HG03432 (cell line): ENCODE measurements around the gene VSTM5.
"Not testable (repeated sequence)": the region's sequence is repeated elsewhere in the genome, so short reads cannot be mapped to it uniquely, and the experiment has no call there.

Experiments
- ATAC-seq: cut with Tn5 transposase; IDR thresholded peaks from one replicate; pipeline ENCODE4 v1.9.1; 2021; ENCODE audit warnings: mild to moderate bottlenecking, moderate library complexity; ENCODE audit not compliant: unreplicated experiment

VSTM5 gene

DNA sequence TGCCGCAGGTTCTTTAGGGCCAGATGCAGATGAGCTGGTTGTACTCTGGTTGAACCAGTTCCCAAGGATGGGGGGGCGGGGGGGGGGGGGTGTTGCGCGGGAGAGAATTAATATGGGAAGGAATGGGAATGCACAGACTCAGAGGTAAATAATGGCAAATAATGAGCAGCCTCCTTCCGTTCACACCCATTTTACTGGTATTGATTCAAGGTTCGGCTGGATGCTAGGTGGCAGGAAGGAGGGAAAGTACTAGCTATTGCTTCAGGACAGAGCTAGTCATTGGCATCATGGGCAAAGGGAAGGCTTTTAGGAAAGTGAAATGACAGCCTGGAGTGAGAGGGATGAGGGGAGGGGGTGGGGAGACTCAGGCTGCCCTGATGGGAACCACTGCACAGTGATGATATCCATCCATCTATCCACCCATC is at the start of gene VSTM5:
Gene VSTM5, minus strand, starts transcription at position 25 of the 425 bp plus-strand sequence. CDS start 116 bp downstream, outside the sequence.
- ATAC-seq: no peak

- peak; percentile 60 for ATAC-seq
These were observed 44.9 kb upstream of the VSTM5 start for GRCh38 chr11:93895106-93895862.

GRCh38 chr11:93890391-93891051 is 40.1 kb upstream of the VSTM5 start:
- ATAC-seq: no peak

DNA sequence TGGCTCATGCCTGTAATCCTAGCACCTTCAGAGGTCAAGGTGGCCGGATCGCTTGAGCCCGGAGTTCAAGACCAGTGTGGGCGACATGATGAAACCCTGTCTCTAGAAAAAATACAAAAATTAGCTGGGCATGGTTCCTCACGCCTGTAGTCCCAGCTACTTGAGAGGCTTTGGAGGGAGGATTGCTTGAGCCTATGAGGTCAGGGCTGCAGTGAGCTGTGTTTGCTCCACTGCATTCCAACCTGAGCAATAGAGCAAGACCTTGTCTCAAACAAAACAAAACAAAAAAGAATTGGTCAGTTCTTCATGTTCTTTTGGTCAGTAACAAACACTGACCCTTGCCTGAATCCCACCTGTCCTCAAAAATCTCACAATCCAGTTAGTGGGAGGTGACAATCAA is 36.7 kb upstream of the VSTM5 start:
- no peak for ATAC-seq

DNA sequence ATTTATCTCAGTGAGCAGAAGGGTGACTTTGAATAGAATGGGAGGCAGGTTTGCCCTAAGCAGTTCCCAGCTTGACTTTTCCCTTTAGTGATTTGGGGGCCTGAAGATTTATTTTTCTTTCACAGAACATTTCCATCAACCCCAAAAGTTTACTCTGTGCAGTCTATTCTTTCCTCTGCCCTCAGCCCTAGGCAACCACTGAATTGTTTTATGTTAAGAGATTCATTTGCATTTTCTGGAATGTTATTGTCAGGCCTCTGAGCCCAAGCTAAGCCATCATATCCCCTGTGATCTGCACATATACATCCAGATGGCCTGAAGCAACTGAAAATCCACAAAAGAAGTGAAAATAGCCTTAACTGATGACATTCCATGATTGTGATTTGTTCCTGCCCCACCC is 28.7 kb upstream of the VSTM5 start:
- ATAC-seq: not testable (repeated sequence)

- ATAC-seq: no peak
These were observed 25.2 kb upstream of the VSTM5 start for GRCh38 chr11:93875637-93876036.

- ATAC-seq: no peak
These were observed 21.1 kb upstream of the VSTM5 start for GRCh38 chr11:93871526-93871925.

DNA sequence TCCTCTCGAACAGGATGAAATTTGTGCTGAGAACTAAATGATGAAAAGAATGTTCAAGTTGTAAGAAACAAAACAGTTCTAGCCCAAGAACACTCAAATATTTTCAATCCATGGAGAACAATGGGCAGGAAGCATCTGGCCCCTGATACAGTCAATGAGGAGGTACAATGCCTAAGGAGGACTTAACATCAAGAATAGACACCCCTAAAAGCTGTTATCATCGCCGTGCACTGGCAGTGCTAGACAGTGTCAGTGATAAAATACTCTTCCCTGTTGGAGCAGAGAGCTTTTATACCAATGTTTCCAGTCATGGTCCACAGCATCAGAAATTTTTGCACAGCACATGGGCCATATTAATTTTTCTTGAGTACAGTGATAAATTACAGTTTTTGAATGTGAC is 20.2 kb upstream of the VSTM5 start:
- ATAC-seq: no peak

- no peak for ATAC-seq
These were observed 19.4 kb upstream of the VSTM5 start for GRCh38 chr11:93869830-93870229.

DNA sequence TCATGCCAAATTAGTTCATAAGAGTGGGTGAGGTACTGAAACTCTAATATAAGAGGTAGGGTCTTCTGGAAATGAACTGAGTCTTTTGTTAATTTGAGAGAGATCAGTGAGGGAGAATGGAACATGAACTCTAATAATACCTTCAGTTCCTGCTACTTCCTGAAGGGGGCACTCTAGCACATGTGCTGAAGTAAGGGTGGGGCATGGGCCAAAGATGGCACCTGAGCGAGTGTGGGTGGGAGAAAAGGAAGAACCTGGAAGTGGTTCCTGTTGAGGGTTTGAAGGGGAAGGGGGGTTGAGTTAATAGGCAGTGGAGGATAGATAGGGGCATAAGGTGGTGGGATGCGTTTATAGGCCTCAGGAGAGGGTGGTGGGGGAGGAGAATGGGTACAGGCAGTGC is 18.0 kb upstream of the VSTM5 start:
- ATAC-seq: not testable (repeated sequence)

DNA sequence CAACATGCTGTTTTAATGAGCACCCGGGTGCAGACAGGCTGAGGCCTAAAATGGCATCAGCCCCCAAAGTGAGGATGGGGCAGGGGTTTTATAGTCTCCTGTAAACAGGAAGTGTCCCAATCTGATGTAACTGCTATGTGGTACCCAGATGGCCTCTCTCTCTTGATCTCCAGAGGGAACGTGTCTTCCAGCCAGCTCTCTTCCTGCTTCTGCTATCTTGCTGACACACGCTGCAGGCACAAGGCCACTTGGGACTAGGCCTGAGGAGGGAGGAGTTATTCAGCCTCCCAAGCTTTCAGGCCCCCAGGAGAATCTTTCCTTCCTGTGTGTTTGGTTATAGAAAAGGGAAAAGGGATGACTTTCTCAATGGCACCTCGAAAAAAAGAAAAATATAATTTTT is 11.4 kb upstream of the VSTM5 start:
- no peak for ATAC-seq

DNA sequence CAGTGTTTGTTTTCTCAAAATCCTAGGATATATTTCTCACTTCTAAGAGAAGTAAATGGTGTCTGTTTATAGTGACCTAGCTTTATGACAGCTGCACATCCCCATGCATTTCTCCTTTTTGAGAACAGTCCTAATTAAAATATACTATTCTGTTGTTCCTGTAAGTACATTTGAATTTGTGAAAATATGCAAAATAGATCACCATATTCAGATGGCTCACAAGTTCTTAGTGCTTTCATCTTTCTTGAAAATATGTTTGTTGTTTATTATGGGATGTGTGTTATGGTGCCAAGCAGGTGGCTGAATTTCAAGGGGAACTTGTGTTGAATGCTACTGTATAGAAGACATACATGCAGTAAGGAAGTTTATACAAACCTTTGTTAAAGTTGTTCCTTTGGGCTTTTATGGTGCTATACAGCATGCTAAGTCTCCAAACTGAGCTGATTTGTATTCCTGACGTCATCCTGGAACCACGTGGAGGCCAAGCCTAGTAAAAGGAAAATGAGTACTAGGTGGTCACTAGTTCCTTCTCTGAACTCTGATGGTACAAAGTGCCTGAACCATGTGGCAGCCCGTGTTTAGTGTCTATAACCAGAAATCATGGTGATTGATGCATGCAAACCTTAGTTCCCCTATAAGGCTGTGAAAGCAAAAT is 7.8 kb upstream of the VSTM5 start:
- ATAC-seq: no peak

GRCh38 chr11:93857413-93858120 is 7.1 kb upstream of the VSTM5 start:
- ATAC-seq: no peak

GRCh38 chr11:93852242-93852641 is 1.8 kb upstream of the VSTM5 start:
- ATAC-seq: no peak

GRCh38 chr11:93849751-93850593 is 446 bp downstream of the VSTM5 start:
- no peak for ATAC-seq

- no peak for ATAC-seq
These were observed 1.2 kb downstream of the VSTM5 start for GRCh38 chr11:93849201-93849600.

GRCh38 chr11:93846411-93846810 is 4.0 kb downstream of the VSTM5 start:
- ATAC-seq: no peak

GRCh38 chr11:93845181-93846092 is 5.0 kb downstream of the VSTM5 start:
- no peak for ATAC-seq

- no peak for ATAC-seq
These were observed 5.8 kb downstream of the VSTM5 start for GRCh38 chr11:93844568-93844967.
